ENCODE data around the gene MAB21L3. TPM values are rescaled to one million over a fixed set of nuclear protein-coding genes. Genes with fewer than 3 reads are reported as not detected.

Gene MAB21L3
- total and polyA plus RNA-seq, 2 experiments from 2014 or later, result not detected

DNA sequence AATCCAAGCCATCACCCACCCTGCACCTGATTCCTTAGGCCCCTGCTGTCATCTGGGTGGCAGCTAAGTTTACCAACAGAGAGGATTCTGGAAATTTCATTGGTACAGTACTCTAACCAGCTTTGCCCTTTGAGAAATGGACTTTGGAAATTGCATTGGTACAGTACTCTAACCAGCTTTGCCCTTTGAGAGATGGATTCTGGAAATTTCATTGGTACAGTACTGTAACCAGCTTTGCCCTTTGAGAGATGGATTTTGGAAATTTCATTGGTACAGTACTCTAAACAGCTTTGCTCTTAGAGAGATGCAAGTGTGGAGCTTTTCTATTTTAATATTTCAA is 42.5 kb downstream of the MAB21L3 start:
- no peaks in the 10 kb centered on the region for H3K79me2 ChIP-seq (replicated peaks; ENCODE audit: insufficient read depth)
- H3K27ac Mint-ChIP-seq, result no peak overlapping the region
- H3K27me3 Mint-ChIP-seq (ENCODE audit: insufficient read depth, low read depth, poor library complexity), result peaks cover 7% of the 10 kb centered on the region
- no peaks in the 10 kb centered on the region; the same call in 2 of the 3 replicates for H3K9me3 Mint-ChIP-seq
- H3K36me3 Mint-ChIP-seq (ENCODE audit: low read depth), result no peaks in the 10 kb centered on the region
- peaks cover 3% of the 10 kb centered on the region; the same call in 2 of the 3 replicates for H3K4me1 Mint-ChIP-seq
- H3K4me2 ChIP-seq, result no peak overlapping the region
- DNase-seq (ENCODE audit: low spot score) (no peak), ATAC-seq (no peak)
- H3K4me1 ChIP-seq (ENCODE audit: insufficient read depth), result no peaks in the 10 kb centered on the region
- no peak overlapping the region for H3K4me3 ChIP-seq
- H2AFZ ChIP-seq, result no peak overlapping the region
- no peak overlapping the region for H3K27ac ChIP-seq (ENCODE audit: low read depth)
- no peaks in the 10 kb centered on the region for H3F3A ChIP-seq (replicated peaks; ENCODE audit: low read depth)
- no peak overlapping the region for H3K4me3 Mint-ChIP-seq
- H3K36me3 ChIP-seq (ENCODE audit: insufficient read depth), result no peaks in the 10 kb centered on the region
- H3K27me3 ChIP-seq (ENCODE audit: insufficient read depth), result peaks cover 5% of the 10 kb centered on the region; the same call in 1 of the 2 replicates
- H4K20me1 ChIP-seq (replicated peaks; ENCODE audit: insufficient read depth), result no peaks in the 10 kb centered on the region
- no peak for TF ChIP-seq NANOG (IDR thresholded peaks at IDR 0.05; ENCODE audit: borderline replicate concordance)
- TF ChIP-seq EZH2phosphoT487 (IDR thresholded peaks at IDR 0.05; ENCODE audit: unreplicated experiment), result no peak
- no peak for TF ChIP-seq ZNF331 (CRISPR knock-in tag; IDR thresholded peaks at IDR 0.05; ENCODE audit: low read depth)
- TF ChIP-seq CREB1 (CRISPR knock-in tag; IDR thresholded peaks at IDR 0.05; ENCODE audit: low read depth), result no peak
- no peak for TF ChIP-seq CTCF (conservative IDR thresholded peaks at IDR 0.05; ENCODE audit: low read depth in 2 of 2)
- TF ChIP-seq STAT1 (IDR thresholded peaks at IDR 0.05; ENCODE audit: unreplicated experiment), result no peak
- H3K9me2 ChIP-seq (ENCODE audit: insufficient read depth), result no peaks in the 10 kb centered on the region; the same call in 1 of the 2 replicates

DNA sequence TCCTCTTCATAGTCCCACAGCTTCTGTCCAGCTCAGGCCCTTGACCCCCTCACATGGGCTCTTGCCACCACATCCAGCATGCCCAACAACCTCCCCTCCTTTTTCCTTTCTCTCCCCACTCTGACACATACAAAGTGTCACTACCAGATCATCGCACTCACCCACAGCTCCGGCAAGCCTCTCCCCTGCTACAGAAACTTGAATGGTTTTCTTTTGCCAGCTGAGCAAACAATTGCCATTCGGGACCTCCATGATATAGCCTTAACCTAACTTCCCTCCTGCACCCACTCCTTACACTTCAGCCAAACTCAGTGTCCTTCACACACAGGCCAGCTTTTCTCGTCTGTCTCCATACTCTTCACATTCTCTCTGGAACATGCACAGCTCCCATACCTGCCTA is 43.3 kb downstream of the MAB21L3 start:
- H3F3A ChIP-seq (replicated peaks; ENCODE audit: low read depth), result no peaks in the 10 kb centered on the region
- no peaks in the 10 kb centered on the region; the same call in 1 of the 2 replicates for H3K9me2 ChIP-seq (ENCODE audit: insufficient read depth)
- Mint-ChIP-seq H3K4me3 (no peak overlapping the region), H3K9me3 (no peaks in the 10 kb centered on the region), H3K4me1 (peaks cover 3% of the 10 kb centered on the region; the same call in 2 of the 3 replicates), H3K27ac (no peak overlapping the region), H3K36me3 (ENCODE audit: low read depth) (no peaks in the 10 kb centered on the region), H3K27me3 (ENCODE audit: insufficient read depth, low read depth, poor library complexity) (peaks cover 6% of the 10 kb centered on the region)
- no peak overlapping the region for H3K4me3 ChIP-seq
- H3K79me2 ChIP-seq (replicated peaks; ENCODE audit: insufficient read depth), result no peaks in the 10 kb centered on the region
- DNase-seq (ENCODE audit: low spot score), result no peak
- no peak overlapping the region for H2AFZ ChIP-seq
- H3K27ac ChIP-seq (ENCODE audit: low read depth), result no peak overlapping the region
- no peaks in the 10 kb centered on the region for H3K4me1 ChIP-seq (ENCODE audit: insufficient read depth)
- H3K36me3 ChIP-seq (ENCODE audit: insufficient read depth), result no peaks in the 10 kb centered on the region
- peaks cover 5% of the 10 kb centered on the region; the same call in 1 of the 2 replicates for H3K27me3 ChIP-seq (ENCODE audit: insufficient read depth)
- no peaks in the 10 kb centered on the region for H4K20me1 ChIP-seq (replicated peaks; ENCODE audit: insufficient read depth)
- ATAC-seq, result no peak
- no peak overlapping the region for H3K4me2 ChIP-seq
- TF ChIP-seq ZNF331 (CRISPR knock-in tag; IDR thresholded peaks at IDR 0.05; ENCODE audit: low read depth) (no peak), POLR2AphosphoS5 (IDR thresholded peaks at IDR 0.05; ENCODE audit: low read depth) (no peak), EZH2 (IDR thresholded peaks at IDR 0.05; ENCODE audit: low read depth, unreplicated experiment) (no peak), ZNF462 (CRISPR knock-in tag; IDR thresholded peaks at IDR 0.05) (no peak), REST (IDR thresholded peaks at IDR 0.05; ENCODE audit: unreplicated experiment) (no peak), EZH2phosphoT487 (IDR thresholded peaks at IDR 0.05; ENCODE audit: unreplicated experiment) (no peak)

Data from GM23338 (cell line).